HUES48 (cell line): ENCODE results near the gene ST6GALNAC6.

Experiments used
- H3K27ac ChIP-seq: one replicate; pipeline ENCODE4 v1.7.0; 2013; ENCODE audit warnings: low read depth, low read length, inconsistent platforms
- H3K27me3 ChIP-seq: 2 replicates; pipeline ENCODE4 v1.6.1; 2013; ENCODE audit warnings: mild to moderate bottlenecking, low read length; ENCODE audit not compliant: control insufficient read depth, insufficient read depth
- H3K36me3 ChIP-seq: 2 replicates; pipeline ENCODE4 v1.6.1; 2013; ENCODE audit warnings: low read length; ENCODE audit not compliant: control insufficient read depth, insufficient read depth
- H3K4me1 ChIP-seq: 2 replicates; pipeline ENCODE4 v1.6.1; 2013; ENCODE audit warnings: mild to moderate bottlenecking, low read length; ENCODE audit not compliant: control insufficient read depth, insufficient read depth
- H3K4me3 ChIP-seq: 2 replicates; pipeline ENCODE4 v1.5.1; 2013; ENCODE audit warnings: mild to moderate bottlenecking, low read depth, low read length
- H3K9ac ChIP-seq: 2 replicates; pipeline ENCODE4 v1.6.1; 2013; ENCODE audit warnings: mild to moderate bottlenecking, low read depth, low read length, moderate library complexity
- H3K9me3 ChIP-seq: 2 replicates; pipeline ENCODE4 v1.6.1; 2013; ENCODE audit warnings: low read length; ENCODE audit not compliant: control insufficient read depth, insufficient read depth

The ST6GALNAC6 gene

GRCh38 chr9:127903557-127904475 is 4.4 kb upstream of the ST6GALNAC6 start:
- no peaks in the 10 kb centered on the region for H3K27me3 ChIP-seq
- no peaks in the 10 kb centered on the region for H3K9me3 ChIP-seq
- H3K36me3 ChIP-seq: no peaks in the 10 kb centered on the region
- H3K4me3 ChIP-seq: no peak overlapping the region
- no peak overlapping the region for H3K9ac ChIP-seq
- H3K27ac ChIP-seq: peak overlapping the region; percentile 35
- peaks cover 22% of the 10 kb centered on the region for H3K4me1 ChIP-seq

- no peak overlapping the region for H3K27ac ChIP-seq
- peak overlapping the region; percentile 86 for H3K4me3 ChIP-seq
- no peaks in the 10 kb centered on the region for H3K9me3 ChIP-seq
- no peaks in the 10 kb centered on the region for H3K27me3 ChIP-seq
- H3K9ac ChIP-seq: peak overlapping the region; percentile 63
- H3K36me3 ChIP-seq: peaks cover 31% of the 10 kb centered on the region
- peaks cover 20% of the 10 kb centered on the region for H3K4me1 ChIP-seq
These were observed 823 bp downstream of the ST6GALNAC6 start for GRCh38 chr9:127898433-127899127.

GRCh38 chr9:127897193-127897692 is 2.2 kb downstream of the ST6GALNAC6 start:
- Histone ChIP-seq H3K4me3 (no peak overlapping the region), H3K36me3 (peaks cover 44% of the 10 kb centered on the region), H3K9ac (no peak overlapping the region), H3K9me3 (no peaks in the 10 kb centered on the region), H3K4me1 (peaks cover 15% of the 10 kb centered on the region; the same call in 1 of the 2 replicates), H3K27me3 (no peaks in the 10 kb centered on the region), H3K27ac (peak overlapping the region; percentile 78)

GRCh38 chr9:127896395-127897192 is 2.8 kb downstream of the ST6GALNAC6 start:
- no peaks in the 10 kb centered on the region for H3K9me3 ChIP-seq
- H3K4me3 ChIP-seq: no peak overlapping the region
- H3K36me3 ChIP-seq: peaks cover 47% of the 10 kb centered on the region
- H3K27me3 ChIP-seq: no peaks in the 10 kb centered on the region
- H3K27ac ChIP-seq: peak overlapping the region; percentile 78
- H3K9ac ChIP-seq: no peak overlapping the region
- peaks cover 15% of the 10 kb centered on the region; the same call in 1 of the 2 replicates for H3K4me1 ChIP-seq

GRCh38 chr9:127895811-127896210 is 3.6 kb downstream of the ST6GALNAC6 start:
- Histone ChIP-seq H3K27ac (no peak overlapping the region), H3K36me3 (peaks cover 50% of the 10 kb centered on the region), H3K4me3 (no peak overlapping the region), H3K9ac (no peak overlapping the region), H3K4me1 (peaks cover 15% of the 10 kb centered on the region; the same call in 1 of the 2 replicates), H3K27me3 (no peaks in the 10 kb centered on the region), H3K9me3 (no peaks in the 10 kb centered on the region)

- Histone ChIP-seq H3K9ac (no peak overlapping the region), H3K4me3 (no peak overlapping the region), H3K27me3 (no peaks in the 10 kb centered on the region), H3K9me3 (no peaks in the 10 kb centered on the region), H3K27ac (no peak overlapping the region), H3K36me3 (peaks cover 62% of the 10 kb centered on the region), H3K4me1 (peaks cover 12% of the 10 kb centered on the region; the same call in 1 of the 2 replicates)
These were observed 6.0 kb downstream of the ST6GALNAC6 start for GRCh38 chr9:127893392-127893791.

- H3K9ac ChIP-seq: no peak overlapping the region
- H3K36me3 ChIP-seq: peaks cover 63% of the 10 kb centered on the region
- no peaks in the 10 kb centered on the region for H3K27me3 ChIP-seq
- no peak overlapping the region for H3K4me3 ChIP-seq
- no peaks in the 10 kb centered on the region for H3K9me3 ChIP-seq
- H3K27ac ChIP-seq: no peak overlapping the region
- H3K4me1 ChIP-seq: peaks cover 11% of the 10 kb centered on the region; the same call in 1 of the 2 replicates
These were observed 6.6 kb downstream of the ST6GALNAC6 start for GRCh38 chr9:127892831-127893230.

GRCh38 chr9:127890053-127890452 is 9.3 kb downstream of the ST6GALNAC6 start:
- Histone ChIP-seq H3K27ac (no peak overlapping the region), H3K9me3 (no peaks in the 10 kb centered on the region), H3K36me3 (peaks cover 58% of the 10 kb centered on the region), H3K4me1 (no peaks in the 10 kb centered on the region), H3K4me3 (no peak overlapping the region), H3K27me3 (no peaks in the 10 kb centered on the region), H3K9ac (no peak overlapping the region)

- Histone ChIP-seq H3K9me3 (no peaks in the 10 kb centered on the region), H3K27me3 (no peaks in the 10 kb centered on the region), H3K9ac (no peak overlapping the region), H3K27ac (no peak overlapping the region), H3K4me3 (no peak overlapping the region), H3K36me3 (peaks cover 39% of the 10 kb centered on the region), H3K4me1 (no peaks in the 10 kb centered on the region)
These were observed 11.6 kb downstream of the ST6GALNAC6 start for GRCh38 chr9:127887792-127888191.

GRCh38 chr9:127886401-127886972 is 12.9 kb downstream of the ST6GALNAC6 start:
- Histone ChIP-seq H3K27ac (no peak overlapping the region), H3K36me3 (peaks cover 31% of the 10 kb centered on the region), H3K9ac (no peak overlapping the region), H3K4me3 (no peak overlapping the region), H3K9me3 (no peaks in the 10 kb centered on the region), H3K27me3 (no peaks in the 10 kb centered on the region), H3K4me1 (no peaks in the 10 kb centered on the region; the same call in 1 of the 2 replicates)
